Ovary (tissue), 9 donors: ENCODE results near the gene UROC1. TPM values are rescaled to one million over a fixed set of nuclear protein-coding genes. Genes with fewer than 3 reads are reported as not detected.

Experiments used
- DNase-seq, 5 donors: peaks; one replicate each; pipeline ENCODE4 v3.0.0-alpha.2; 2019 to 2020
- H3K27ac ChIP-seq, 2 donors: fragments of 200-600 bp; one replicate each; pipeline versions ENCODE4 v1.5.1 to v1.8.0; 2019 to 2022
- H3K27me3 ChIP-seq: fragments of 200-600 bp; one replicate; pipeline ENCODE4 v1.8.0; 2022
- H3K36me3 ChIP-seq: fragments of 200-600 bp; sonication (generic); one replicate; pipeline ENCODE4 v1.5.1; 2019
- H3K4me1 ChIP-seq: one replicate; pipeline ENCODE4 v1.8.1; 2013; ENCODE audit warnings: mild to moderate bottlenecking, moderate library complexity; ENCODE audit not compliant: insufficient read depth
- H3K4me3 ChIP-seq: fragments of 200-600 bp; sonication (generic); one replicate; pipeline ENCODE4 v1.5.1; 2017
- H3K9me3 ChIP-seq, 2 donors: fragments of 200-600 bp in 1 of 2; sonication (generic) in 1 of 2; one replicate each; pipeline versions ENCODE4 v1.5.1 to v1.8.1; 2013 to 2019; ENCODE audit warnings: mild to moderate bottlenecking in 1 of 2, moderate library complexity in 1 of 2
- CTCF ChIP-seq, 3 donors: fragments of 450-650 bp in 2 of 3; fragments of 200-600 bp in 1 of 3; IDR thresholded peaks; one replicate each; pipeline versions ENCODE4 v1.5.1 to v1.8.0; 2016 to 2022; ENCODE audit warnings: antibody characterized with exemption in 3 of 3, mild to moderate bottlenecking in 1 of 3
- EP300 ChIP-seq: sonication (generic); formaldehyde crosslinking; IDR thresholded peaks from one replicate; pipeline ENCODE4 v1.6.1; 2017; ENCODE audit warnings: antibody characterized with exemption
- POLR2A ChIP-seq: fragments of 450-650 bp; IDR thresholded peaks from one replicate; pipeline ENCODE4 v1.6.1; 2017; ENCODE audit warnings: antibody characterized with exemption, mild to moderate bottlenecking, moderate library complexity
- WGBS, 3 donors: extraction: QIAGEN DNeasy Blood & Tissue Kit in 1 of 3; methylation state at CpG; one replicate each; pipeline versions ENCODE4 v1.1.5 to v1.1.7; 2013 to 2017; 5-methylcytosine and 5-hydroxymethylcytosine counted together
- intact Hi-C, 4 donors: fragments of 100-400 bp; cut with DNase I; formaldehyde crosslinking; loops; one replicate each; pipeline versions ENCODE4 v1.11.0 to v1.15.1; 2022 to 2023
- polyA plus RNA-seq, 2 donors: library from polyadenylated mRNA; stranded (reverse); fragments of 200-250 nt in 1 of 2; fragments of 350-450 nt in 1 of 2; fragmentation: Illumina TruSeq in 1 of 2; extraction: RNeasy Lipid Tissue Mini Kit (QIAGEN cat#74804) in 1 of 2; gene quantifications; one replicate each; pipeline ENCODE4 v1.2.3, GENCODE V29; 2013 to 2014
- total RNA-seq, 7 donors: library from RNA; depleted of rRNA in 2 of 7; stranded (reverse); fragments of >200 nt in 2 of 7; fragmentation: NEBNext Ultra II Directional in 3 of 7; extraction: Animal tissue kit (Norgen Biotek cat#: 25700) in 3 of 7; gene quantifications; one replicate each; pipeline versions ENCODE4 v1.1.0 to v1.2.4, GENCODE V29; 2016 to 2023
- donor health status: DM: no; HTN: no; CAD: no; lungs with moderate emphysema.
- donor health status: DM: no; HTN: no; CAD: no.
- donor health status: Bipolar disorder and iron deficiency.
- donor health status: DM: yes; HTN: yes; CAD: no.
- donor health status: DM: no; HTN: no; CAD: no.
- donor health status: DM: yes; HTN: yes; CAD: no.

Gene UROC1
- total and polyA plus RNA-seq, 9 donors: 0.06 to 0.32 (median 0.12) TPM; not detected in 4

DNA sequence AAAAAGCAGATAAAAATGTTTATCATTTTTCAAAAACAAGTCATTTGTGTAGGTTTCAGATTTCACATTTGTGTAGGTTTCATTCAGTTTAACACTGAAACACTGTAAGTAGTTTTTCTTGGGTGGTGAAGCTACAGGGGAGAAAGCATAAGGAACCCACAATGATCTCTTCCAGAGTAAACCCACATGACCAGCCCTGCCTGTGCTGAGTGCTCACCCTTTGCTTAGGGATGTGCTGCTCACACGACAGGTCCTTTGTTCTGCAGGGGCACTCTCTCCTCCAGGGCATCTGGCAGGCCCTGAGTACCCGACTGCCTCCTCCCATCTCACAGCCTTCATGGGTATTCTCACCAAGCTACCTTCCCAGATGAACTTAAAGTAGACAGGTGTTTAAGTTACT, 70.8 kb downstream of the UROC1 start:
- no peak for TF ChIP-seq POLR2A
- TF ChIP-seq EP300: no peak
- no peak for TF ChIP-seq CTCF (IDR thresholded peaks at IDR 0.05)
- Histone ChIP-seq H3K4me3 (no peak overlapping the region), H3K36me3 (no peaks in the 10 kb centered on the region), H3K4me1 (no peaks in the 10 kb centered on the region), H3K27ac (no peak overlapping the region), H3K9me3 (no peaks in the 10 kb centered on the region), H3K27me3 (no peaks in the 10 kb centered on the region)
- intact Hi-C loops: no loop called here
- 57 to 76% (median 69%) methylated on average over 2 of the region's 2 CpGs for WGBS, 3 donors
- peak in 1 of 5 donors; percentile 9 for DNase-seq

GRCh38 chr3:126446301-126446700, 71.3 kb downstream of the UROC1 start:
- Histone ChIP-seq H3K27ac (no peak overlapping the region), H3K27me3 (no peaks in the 10 kb centered on the region), H3K4me1 (peaks cover 3% of the 10 kb centered on the region), H3K4me3 (no peak overlapping the region), H3K9me3 (no peaks in the 10 kb centered on the region), H3K36me3 (no peaks in the 10 kb centered on the region)
- peak in 1 of 5 donors; percentile 11 for DNase-seq
- WGBS, 3 donors: 81 to 86% (median 84%) methylated on average over 8 of the region's 8 CpGs
- intact Hi-C loops: no loop called here
- TF ChIP-seq EP300: no peak
- TF ChIP-seq CTCF (IDR thresholded peaks at IDR 0.05): no peak
- no peak for TF ChIP-seq POLR2A

- no peak overlapping the region for H3K27ac ChIP-seq
- TF ChIP-seq EP300 (no peak), POLR2A (no peak), CTCF (IDR thresholded peaks at IDR 0.05) (no peak)
- no peaks in the 10 kb centered on the region for H3K36me3 ChIP-seq
- no peaks in the 10 kb centered on the region for H3K9me3 ChIP-seq
- peak in 2 of 5 donors; percentile 6 to 8 for DNase-seq
- no peak overlapping the region for H3K4me3 ChIP-seq
- intact Hi-C loops: no loop called here
- no peaks in the 10 kb centered on the region for H3K27me3 ChIP-seq
- WGBS, 3 donors: 32 to 39% (median 38%) methylated on average over 5 of the region's 5 CpGs
- H3K4me1 ChIP-seq: peaks cover 3% of the 10 kb centered on the region
These were observed 72.1 kb downstream of the UROC1 start for GRCh38 chr3:126445506-126445905.

GRCh38 chr3:126442856-126443242, 74.7 kb downstream of the UROC1 start:
- 87 to 92% (median 90%) methylated on average over 3 of the region's 3 CpGs for WGBS, 3 donors
- Histone ChIP-seq H3K27me3 (no peaks in the 10 kb centered on the region), H3K36me3 (no peaks in the 10 kb centered on the region), H3K4me1 (peaks cover 3% of the 10 kb centered on the region), H3K4me3 (no peak overlapping the region), H3K9me3 (no peaks in the 10 kb centered on the region), H3K27ac (no peak overlapping the region)
- intact Hi-C loops: no loop called here
- peak in 2 of 5 donors; percentile 3 to 7 for DNase-seq
- TF ChIP-seq EP300 (no peak), CTCF (IDR thresholded peaks at IDR 0.05) (no peak), POLR2A (no peak)
